ENCODE data around the gene KNG1. TPM values are rescaled to one million over a fixed set of nuclear protein-coding genes. Genes with fewer than 3 reads are reported as not detected.

KNG1 gene
- total and polyA plus RNA-seq, 10 of the 15 experiments (the other 5 are each of a cell fraction or from before 2014, with no cell fraction given) = 0.21 TPM; not detected in 9

- TF ChIP-seq ZBTB11 (CRISPR knock-in tag; IDR thresholded peaks at IDR 0.05) (no peak), REST (IDR thresholded peaks at IDR 0.05; ENCODE audit: low read depth, low read length) (peak; percentile 60), ATF2 (IDR thresholded peaks at IDR 0.05; ENCODE audit: low read length) (peak; percentile 80), NFYA (IDR thresholded peaks at IDR 0.05; ENCODE audit: borderline replicate concordance, low read depth, low read length) (no peak), BCL11A (IDR thresholded peaks at IDR 0.05; ENCODE audit: low read depth, low read length) (peak; percentile 19; the same call in 1 of the 2 replicates), POU2F2 (IDR thresholded peaks at IDR 0.05; ENCODE audit: borderline replicate concordance, low read depth, low read length) (peak; percentile 99), NBN (IDR thresholded peaks at IDR 0.05) (peak; percentile 99), ESRRA (IDR thresholded peaks at IDR 0.05; ENCODE audit: low read length) (0 out of 2 replicates have a peak, but pooled peaks have one; percentile 61), NFYB (IDR thresholded peaks at IDR 0.05; ENCODE audit: insufficient read depth, low read depth, low read length) (no peak), KLF5 (IDR thresholded peaks at IDR 0.05; ENCODE audit: partially characterized antibody) (peak; percentile 61), HCFC1 (IDR thresholded peaks at IDR 0.05; ENCODE audit: low read length) (peak; percentile 33), ATF3 (IDR thresholded peaks at IDR 0.05; ENCODE audit: borderline replicate concordance, extremely low read depth, low read depth, low read length) (no peak), CBX5 (IDR thresholded peaks at IDR 0.05; ENCODE audit: low read depth) (no peak), POLR2AphosphoS2 (IDR thresholded peaks at IDR 0.05; ENCODE audit: low read depth, low read length) (peak; percentile 99), BHLHE40 (IDR thresholded peaks at IDR 0.05; ENCODE audit: borderline replicate concordance in 1 of 2, low read depth in 2 of 2, low read length in 1 of 2) (peak; percentile 42 to 60; a peak in 3 of 4 replicates), MTA3 (IDR thresholded peaks at IDR 0.05; ENCODE audit: borderline replicate concordance, low read length) (peak; percentile 38; the same call in 1 of the 2 replicates), NR2C2 (IDR thresholded peaks at IDR 0.05; ENCODE audit: borderline replicate concordance, control insufficient read depth, insufficient read length, low read depth) (no peak)
Measured at GRCh38 chr3:186783058-186783730, 66.0 kb downstream of the KNG1 start, which contains the start of gene EIF4A2 (continued).

All from GM12878 (cell line).